Measurements from ENCODE around the gene ZSCAN18.
A peak's percentile ranks its signal among the peaks of the same experiment; 100 is the strongest.

The ZSCAN18 gene

DNA sequence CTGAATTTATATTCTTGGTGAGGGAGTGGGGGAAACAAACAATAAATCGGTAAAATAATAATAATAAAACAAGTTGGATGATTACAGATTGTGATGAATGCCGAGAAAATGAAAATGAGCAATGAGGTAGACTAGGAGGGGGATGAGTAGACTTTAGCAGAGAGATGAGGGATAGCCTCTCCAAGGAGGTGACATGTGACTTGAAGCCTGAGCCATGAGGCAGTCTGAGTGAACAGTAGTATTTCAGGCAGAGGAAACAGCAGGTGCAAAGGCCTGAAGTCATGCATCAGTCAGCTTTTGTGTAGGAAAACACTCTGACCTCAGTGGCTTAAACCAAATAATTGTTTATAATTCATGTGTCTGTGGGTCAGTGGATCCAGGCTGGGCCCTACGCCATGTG, 34.3 kb downstream of the ZSCAN18 start:
- TF ChIP-seq, protein P1, sequence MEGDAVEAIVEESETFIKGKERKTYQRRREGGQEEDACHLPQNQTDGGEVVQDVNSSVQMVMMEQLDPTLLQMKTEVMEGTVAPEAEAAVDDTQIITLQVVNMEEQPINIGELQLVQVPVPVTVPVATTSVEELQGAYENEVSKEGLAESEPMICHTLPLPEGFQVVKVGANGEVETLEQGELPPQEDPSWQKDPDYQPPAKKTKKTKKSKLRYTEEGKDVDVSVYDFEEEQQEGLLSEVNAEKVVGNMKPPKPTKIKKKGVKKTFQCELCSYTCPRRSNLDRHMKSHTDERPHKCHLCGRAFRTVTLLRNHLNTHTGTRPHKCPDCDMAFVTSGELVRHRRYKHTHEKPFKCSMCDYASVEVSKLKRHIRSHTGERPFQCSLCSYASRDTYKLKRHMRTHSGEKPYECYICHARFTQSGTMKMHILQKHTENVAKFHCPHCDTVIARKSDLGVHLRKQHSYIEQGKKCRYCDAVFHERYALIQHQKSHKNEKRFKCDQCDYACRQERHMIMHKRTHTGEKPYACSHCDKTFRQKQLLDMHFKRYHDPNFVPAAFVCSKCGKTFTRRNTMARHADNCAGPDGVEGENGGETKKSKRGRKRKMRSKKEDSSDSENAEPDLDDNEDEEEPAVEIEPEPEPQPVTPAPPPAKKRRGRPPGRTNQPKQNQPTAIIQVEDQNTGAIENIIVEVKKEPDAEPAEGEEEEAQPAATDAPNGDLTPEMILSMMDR (IDR thresholded peaks at IDR 0.05; ENCODE audit: insufficient read depth, low read length), result no peak
- no peak for TF ChIP-seq SPI1 (IDR thresholded peaks at IDR 0.05; ENCODE audit: borderline replicate concordance, low read depth)
- H3K4me3 ChIP-seq (replicated peaks; ENCODE audit: insufficient read depth, low read length), result no peak overlapping the region
- no peak for DNase-seq (ENCODE audit: low read depth in 1 of 2, low spot score in 1 of 2)

GRCh38 chr19:58060231-58060630, 37.8 kb downstream of the ZSCAN18 start:
- no peak overlapping the region for H3K27ac ChIP-seq (replicated peaks)
- TF ChIP-seq GABPA (IDR thresholded peaks at IDR 0.05; ENCODE audit: low read depth), result no peak
- TF ChIP-seq, protein P2, sequence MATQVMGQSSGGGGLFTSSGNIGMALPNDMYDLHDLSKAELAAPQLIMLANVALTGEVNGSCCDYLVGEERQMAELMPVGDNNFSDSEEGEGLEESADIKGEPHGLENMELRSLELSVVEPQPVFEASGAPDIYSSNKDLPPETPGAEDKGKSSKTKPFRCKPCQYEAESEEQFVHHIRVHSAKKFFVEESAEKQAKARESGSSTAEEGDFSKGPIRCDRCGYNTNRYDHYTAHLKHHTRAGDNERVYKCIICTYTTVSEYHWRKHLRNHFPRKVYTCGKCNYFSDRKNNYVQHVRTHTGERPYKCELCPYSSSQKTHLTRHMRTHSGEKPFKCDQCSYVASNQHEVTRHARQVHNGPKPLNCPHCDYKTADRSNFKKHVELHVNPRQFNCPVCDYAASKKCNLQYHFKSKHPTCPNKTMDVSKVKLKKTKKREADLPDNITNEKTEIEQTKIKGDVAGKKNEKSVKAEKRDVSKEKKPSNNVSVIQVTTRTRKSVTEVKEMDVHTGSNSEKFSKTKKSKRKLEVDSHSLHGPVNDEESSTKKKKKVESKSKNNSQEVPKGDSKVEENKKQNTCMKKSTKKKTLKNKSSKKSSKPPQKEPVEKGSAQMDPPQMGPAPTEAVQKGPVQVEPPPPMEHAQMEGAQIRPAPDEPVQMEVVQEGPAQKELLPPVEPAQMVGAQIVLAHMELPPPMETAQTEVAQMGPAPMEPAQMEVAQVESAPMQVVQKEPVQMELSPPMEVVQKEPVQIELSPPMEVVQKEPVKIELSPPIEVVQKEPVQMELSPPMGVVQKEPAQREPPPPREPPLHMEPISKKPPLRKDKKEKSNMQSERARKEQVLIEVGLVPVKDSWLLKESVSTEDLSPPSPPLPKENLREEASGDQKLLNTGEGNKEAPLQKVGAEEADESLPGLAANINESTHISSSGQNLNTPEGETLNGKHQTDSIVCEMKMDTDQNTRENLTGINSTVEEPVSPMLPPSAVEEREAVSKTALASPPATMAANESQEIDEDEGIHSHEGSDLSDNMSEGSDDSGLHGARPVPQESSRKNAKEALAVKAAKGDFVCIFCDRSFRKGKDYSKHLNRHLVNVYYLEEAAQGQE (IDR thresholded peaks at IDR 0.05; ENCODE audit: insufficient replicate concordance, low read depth), result no peak
- TF ChIP-seq POLR2AphosphoS5 (IDR thresholded peaks at IDR 0.05; ENCODE audit: low read depth), result no peak
- TF ChIP-seq, protein P1 (IDR thresholded peaks at IDR 0.05; ENCODE audit: insufficient read depth, low read length), result no peak
- no peak for TF ChIP-seq SPI1 (IDR thresholded peaks at IDR 0.05; ENCODE audit: borderline replicate concordance, low read depth)
- no peaks in the 10 kb centered on the region for H3K27me3 ChIP-seq (ENCODE audit: insufficient read depth, poor library complexity, severe bottlenecking)
- no peak overlapping the region for H3K4me3 ChIP-seq (replicated peaks; ENCODE audit: insufficient read depth, low read length)
- no peak for DNase-seq (ENCODE audit: low read depth in 1 of 2, low spot score in 1 of 2)

More for the DNA sequence above, 34.3 kb downstream of the ZSCAN18 start:
- no peak overlapping the region for H3K27ac ChIP-seq (replicated peaks)
- H3K27me3 ChIP-seq (ENCODE audit: insufficient read depth, poor library complexity, severe bottlenecking), result no peaks in the 10 kb centered on the region

DNA sequence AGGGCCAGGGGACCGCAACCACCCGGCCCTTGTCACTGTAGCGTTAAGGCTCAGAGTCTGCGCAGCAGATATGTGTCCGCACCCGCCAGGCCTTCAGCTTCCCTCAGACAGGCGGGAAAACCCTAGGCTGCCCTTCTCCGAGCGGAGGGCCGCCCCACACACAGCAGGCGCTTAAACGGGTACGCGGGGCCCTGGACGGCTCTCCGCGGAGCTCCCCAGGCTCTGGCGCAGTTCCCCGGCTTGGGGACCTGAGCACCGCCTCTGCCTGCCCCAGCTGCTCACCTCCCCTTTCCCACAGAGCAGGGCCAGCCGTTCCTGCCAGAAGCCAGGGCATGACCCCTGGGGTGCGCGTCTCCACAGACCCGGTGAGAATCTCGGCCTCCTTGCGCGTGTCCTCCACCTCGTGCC, 38.4 kb downstream of the ZSCAN18 start:
- H3K4me3 ChIP-seq (replicated peaks; ENCODE audit: insufficient read depth, low read length), result no peak overlapping the region
- DNase-seq (ENCODE audit: low read depth in 1 of 2, low spot score in 1 of 2), result no peak
- no peak overlapping the region for H3K27ac ChIP-seq (replicated peaks)
- TF ChIP-seq, protein P2 (IDR thresholded peaks at IDR 0.05; ENCODE audit: insufficient replicate concordance, low read depth), result no peak
- TF ChIP-seq POLR2AphosphoS5 (IDR thresholded peaks at IDR 0.05; ENCODE audit: low read depth), result no peak
- TF ChIP-seq, protein P1 (IDR thresholded peaks at IDR 0.05; ENCODE audit: insufficient read depth, low read length), result no peak
- no peak for TF ChIP-seq GABPA (IDR thresholded peaks at IDR 0.05; ENCODE audit: low read depth)
- H3K27me3 ChIP-seq (ENCODE audit: insufficient read depth, poor library complexity, severe bottlenecking), result no peaks in the 10 kb centered on the region

- TF ChIP-seq, protein P2 (IDR thresholded peaks at IDR 0.05; ENCODE audit: insufficient replicate concordance, low read depth), result no peak
- TF ChIP-seq SPI1 (IDR thresholded peaks at IDR 0.05; ENCODE audit: borderline replicate concordance, low read depth), result no peak
- TF ChIP-seq GABPA (IDR thresholded peaks at IDR 0.05; ENCODE audit: low read depth), result no peak
- TF ChIP-seq POLR2AphosphoS5 (IDR thresholded peaks at IDR 0.05; ENCODE audit: low read depth), result no peak
- TF ChIP-seq, protein P1 (IDR thresholded peaks at IDR 0.05; ENCODE audit: insufficient read depth, low read length), result no peak
- Histone ChIP-seq H3K27me3 (ENCODE audit: insufficient read depth, poor library complexity, severe bottlenecking) (no peaks in the 10 kb centered on the region), H3K27ac (replicated peaks) (no peak within 1 kb of the TSS), H3K4me3 (replicated peaks; ENCODE audit: insufficient read depth, low read length) (no peak within 1 kb of the TSS)
- DNase-seq (ENCODE audit: low read depth in 1 of 2, low spot score in 1 of 2), result peak in 1 of 2 experiments; percentile 9
Measured at GRCh38 chr19:58059003-58059670, 38.9 kb downstream of the ZSCAN18 start, which contains the start of gene ZNF135. TSS of gene ZNF135 (plus strand) at chr19:58059282. CDS start at chr19:58060003, 721 bp downstream.
